ENCODE data around the gene KLHL22.

The KLHL22 gene

DNA sequence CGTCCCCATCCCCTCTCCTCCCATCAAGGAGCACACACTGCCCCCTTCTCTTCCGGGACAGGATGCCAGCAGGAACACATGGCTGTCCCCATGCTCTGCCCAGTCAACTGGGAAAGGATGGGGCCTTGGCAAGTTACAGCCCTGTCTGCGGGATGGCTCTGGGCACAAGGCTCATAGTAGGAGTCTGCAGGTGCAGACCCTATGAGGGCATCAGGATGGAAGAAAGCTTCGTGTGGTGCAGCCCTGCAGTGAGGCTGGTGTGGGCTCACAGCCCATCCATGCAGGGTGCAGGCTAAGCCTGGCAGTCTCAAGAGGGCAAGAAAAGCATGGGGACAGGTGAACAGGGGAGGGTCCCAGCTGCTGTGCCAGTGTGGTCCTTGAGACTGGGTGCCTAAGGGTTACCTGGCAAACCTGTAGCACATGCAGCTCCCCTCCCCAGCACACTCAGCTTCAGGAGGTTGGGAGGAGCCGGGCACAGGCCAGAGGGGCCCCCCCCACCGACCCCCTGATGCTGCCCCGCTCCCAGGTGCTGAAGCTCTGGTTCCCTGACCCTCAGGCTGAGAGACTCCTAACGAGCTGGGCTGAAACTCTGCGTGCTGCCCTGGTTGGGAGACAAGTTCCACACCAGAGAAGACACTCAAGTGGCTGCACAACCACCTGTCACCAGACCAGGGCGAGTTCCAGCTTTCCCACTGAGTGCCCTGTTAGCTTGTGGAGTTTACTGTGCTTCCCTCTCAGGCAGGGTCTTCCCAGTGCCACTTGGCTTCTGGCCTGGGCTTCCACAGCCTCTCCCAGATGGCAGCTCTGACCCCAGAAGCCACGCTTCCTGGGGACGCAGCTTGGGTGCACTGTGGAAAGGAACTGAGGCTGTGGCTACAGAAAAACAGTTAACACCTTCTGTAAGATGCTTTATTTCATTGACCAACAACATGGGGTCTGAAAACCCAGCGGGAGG lies 54.7 kb downstream of the KLHL22 start:
- no peak overlapping the region for H3K4me3 ChIP-seq (ENCODE audit: low read depth, low read length)
- TF ChIP-seq, protein P1, sequence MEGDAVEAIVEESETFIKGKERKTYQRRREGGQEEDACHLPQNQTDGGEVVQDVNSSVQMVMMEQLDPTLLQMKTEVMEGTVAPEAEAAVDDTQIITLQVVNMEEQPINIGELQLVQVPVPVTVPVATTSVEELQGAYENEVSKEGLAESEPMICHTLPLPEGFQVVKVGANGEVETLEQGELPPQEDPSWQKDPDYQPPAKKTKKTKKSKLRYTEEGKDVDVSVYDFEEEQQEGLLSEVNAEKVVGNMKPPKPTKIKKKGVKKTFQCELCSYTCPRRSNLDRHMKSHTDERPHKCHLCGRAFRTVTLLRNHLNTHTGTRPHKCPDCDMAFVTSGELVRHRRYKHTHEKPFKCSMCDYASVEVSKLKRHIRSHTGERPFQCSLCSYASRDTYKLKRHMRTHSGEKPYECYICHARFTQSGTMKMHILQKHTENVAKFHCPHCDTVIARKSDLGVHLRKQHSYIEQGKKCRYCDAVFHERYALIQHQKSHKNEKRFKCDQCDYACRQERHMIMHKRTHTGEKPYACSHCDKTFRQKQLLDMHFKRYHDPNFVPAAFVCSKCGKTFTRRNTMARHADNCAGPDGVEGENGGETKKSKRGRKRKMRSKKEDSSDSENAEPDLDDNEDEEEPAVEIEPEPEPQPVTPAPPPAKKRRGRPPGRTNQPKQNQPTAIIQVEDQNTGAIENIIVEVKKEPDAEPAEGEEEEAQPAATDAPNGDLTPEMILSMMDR (IDR thresholded peaks at IDR 0.05; ENCODE audit: insufficient read depth, low read length, missing control alignments), result no peak
- ChIA-PET CTCF (interaction anchor here (0.7 to 2.9 kb wide), 4 partner anchors 8 to 23 kb away, joined by 3 to 9 read pairs (median 7); no protein-coding TSS in a partner anchor), POLR2A (no interaction called here)
- DNase-seq (ENCODE audit: low read depth, low spot score), result no peak

DNA sequence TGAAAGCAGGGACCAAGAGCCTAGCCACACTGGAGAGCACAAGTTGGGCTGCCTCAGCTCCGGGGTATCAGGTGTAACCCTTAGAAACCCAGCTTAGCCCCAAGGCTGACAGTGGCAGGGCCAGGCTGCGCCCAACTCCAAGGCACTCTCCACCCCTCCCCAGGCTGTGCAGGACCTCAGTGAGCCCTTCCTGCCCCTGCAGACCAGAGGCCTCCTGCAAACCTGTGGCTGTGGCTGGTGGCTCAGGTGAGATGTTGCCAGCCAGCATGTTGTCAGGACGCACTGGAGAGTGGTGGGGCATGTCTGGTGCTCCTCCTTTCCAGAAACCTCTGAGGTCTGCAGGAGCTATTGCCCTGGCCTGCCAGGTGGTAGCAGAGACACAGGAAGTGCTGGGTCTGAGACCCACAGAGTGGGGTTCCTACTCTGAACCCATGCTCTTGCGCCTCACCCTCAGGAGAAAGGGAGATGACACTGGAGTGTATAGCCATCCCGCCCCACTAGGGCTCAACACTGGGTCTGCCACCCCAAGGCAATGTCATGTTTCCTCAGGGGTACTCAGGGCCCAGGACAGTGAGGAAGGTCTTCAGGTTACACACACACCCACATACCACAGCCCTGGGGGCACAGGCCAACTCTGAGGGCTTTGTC lies 55.5 kb downstream of the KLHL22 start:
- POLR2A ChIA-PET, result no interaction called here
- TF ChIP-seq, protein P1 (IDR thresholded peaks at IDR 0.05; ENCODE audit: insufficient read depth, low read length, missing control alignments), result no peak
- H3K4me3 ChIP-seq (ENCODE audit: low read depth, low read length), result no peak overlapping the region; the same call in 1 of the 2 replicates
- no peak for DNase-seq (ENCODE audit: low read depth, low spot score)
- CTCF ChIA-PET, result interaction anchor here (1.3 to 2.9 kb wide), 2 partner anchors 14 to 22 kb away, joined by 5 to 9 read pairs; no protein-coding TSS in a partner anchor

DNA sequence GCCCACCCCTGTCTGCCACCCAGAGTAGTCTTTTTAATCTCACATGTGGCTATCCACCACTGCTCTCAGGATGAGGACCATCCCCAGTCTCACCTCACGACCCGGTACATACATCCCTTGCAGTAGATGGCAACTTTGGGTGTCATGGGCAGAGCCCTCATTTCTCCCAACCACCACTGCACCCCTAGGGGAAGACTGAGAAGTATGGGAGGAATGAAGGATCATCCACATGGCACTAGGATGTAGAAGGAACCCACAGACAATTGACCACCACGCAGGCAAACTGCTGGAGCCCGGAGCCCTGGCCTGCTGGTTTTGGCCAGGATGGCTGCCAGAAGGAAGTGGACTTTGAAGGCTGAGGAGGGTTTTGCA lies 56.1 kb downstream of the KLHL22 start:
- TF ChIP-seq, protein P1 (IDR thresholded peaks at IDR 0.05; ENCODE audit: insufficient read depth, low read length, missing control alignments), result no peak
- H3K4me3 ChIP-seq (ENCODE audit: low read depth, low read length), result no peak overlapping the region
- CTCF ChIA-PET, result interaction anchor here (1.5 to 2.9 kb wide), 2 partner anchors 15 to 21 kb away, joined by 3 to 9 read pairs; no protein-coding TSS in a partner anchor
- POLR2A ChIA-PET, result no interaction called here
- no peak for DNase-seq (ENCODE audit: low read depth, low spot score)

DNA sequence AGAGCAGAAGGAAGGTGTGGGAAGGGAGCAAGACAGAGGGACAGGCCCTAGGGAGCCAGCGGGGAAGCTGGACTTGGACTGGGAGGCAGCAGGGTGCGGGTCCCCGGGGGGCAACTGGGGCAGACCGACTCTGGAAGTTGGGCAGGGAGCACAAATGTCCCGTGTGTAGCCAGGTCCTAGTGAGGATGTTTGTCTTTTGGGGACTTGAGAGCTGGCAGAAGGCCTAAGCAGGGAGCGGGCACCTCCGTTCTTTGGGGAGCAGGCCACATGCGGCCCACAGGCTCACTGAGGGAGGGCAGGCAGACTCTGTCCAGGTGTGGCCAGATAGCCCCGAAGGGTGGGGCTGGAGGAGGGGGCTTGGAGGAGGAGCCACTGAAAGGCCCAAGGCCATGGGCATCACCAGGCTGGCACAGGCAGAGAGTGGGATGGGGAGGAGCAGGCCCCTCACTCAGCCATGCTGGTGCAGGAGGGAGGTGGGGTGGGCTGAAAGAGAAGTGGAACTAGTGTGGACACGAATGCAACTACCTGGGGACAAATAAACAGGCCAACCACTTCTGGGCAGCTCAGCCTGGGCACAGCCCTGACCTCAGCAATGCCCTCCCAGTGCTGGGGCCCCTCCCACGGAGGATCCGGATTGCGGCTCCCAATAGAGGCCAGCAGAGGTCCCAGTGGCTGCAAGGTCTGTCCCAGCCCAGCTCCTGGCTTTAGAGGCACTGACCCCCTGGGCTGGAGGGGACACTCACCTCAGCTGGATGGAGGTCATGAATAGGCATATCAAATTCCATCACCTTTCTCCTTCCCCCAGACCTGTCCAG lies 56.7 kb downstream of the KLHL22 start:
- ChIA-PET CTCF (interaction anchor here (0.9 to 1.5 kb wide), 5 partner anchors 15 to 126 kb away, joined by 3 to 5 read pairs (median 3); no protein-coding TSS in a partner anchor), POLR2A (interaction anchor here (1.4 kb wide), 1 partner anchor 16 kb away, joined by 5 read pairs; no protein-coding TSS in a partner anchor)
- peak overlapping the region; percentile 98 for H3K4me3 ChIP-seq (ENCODE audit: low read depth, low read length)
- TF ChIP-seq, protein P1 (IDR thresholded peaks at IDR 0.05; ENCODE audit: insufficient read depth, low read length, missing control alignments), result peak; percentile 41
- DNase-seq (ENCODE audit: low read depth, low spot score), result no peak

DNA sequence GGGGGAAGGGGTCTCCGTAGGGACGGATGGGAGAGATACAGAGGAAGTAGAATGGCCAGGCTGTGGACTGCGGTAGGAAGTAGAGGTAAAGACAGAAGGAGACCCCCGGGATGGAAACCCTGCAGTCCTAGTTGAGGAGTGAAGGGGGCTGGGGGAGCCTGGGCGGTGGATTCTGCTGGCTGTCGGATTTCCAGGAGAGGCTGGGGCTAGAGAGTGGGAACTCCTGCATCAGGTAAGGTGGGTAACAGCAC lies 57.2 kb downstream of the KLHL22 start:
- CTCF ChIA-PET, result interaction anchor here (0.9 to 1.5 kb wide), 5 partner anchors 16 to 127 kb away, joined by 3 to 5 read pairs (median 3); no protein-coding TSS in a partner anchor
- peak overlapping the region; percentile 98 for H3K4me3 ChIP-seq (ENCODE audit: low read depth, low read length)
- TF ChIP-seq, protein P1 (IDR thresholded peaks at IDR 0.05; ENCODE audit: insufficient read depth, low read length, missing control alignments), result no peak
- POLR2A ChIA-PET, result interaction anchor here (1.4 kb wide), 1 partner anchor 16 kb away, joined by 5 read pairs; no protein-coding TSS in a partner anchor
- no peak for DNase-seq (ENCODE audit: low read depth, low spot score)
